Cardiac fibroblast (primary cell): ENCODE measurements around the gene PPP1R10.

Experiments used
- DNase-seq, 2 donors: peaks; one replicate each; pipeline versions ENCODE4 v3.0.0 to v3.0.0-alpha.2; 2010; ENCODE audit warnings: low read depth in 2 of 2
- H3K4me3 ChIP-seq, 2 donors: replicated peaks in 1 of 2; 1 replicate in 1 of 2; 2 replicates in 1 of 2; pipeline ENCODE4 v1.5.1; 2011; ENCODE audit warnings: low read depth in 2 of 2, low read length in 2 of 2, mild to moderate bottlenecking in 2 of 2, moderate library complexity in 1 of 2
- CTCF ChIP-seq: IDR thresholded peaks from one replicate; pipeline ENCODE4 v1.5.1; 2011; ENCODE audit warnings: low read depth, mild to moderate bottlenecking, low read length, inconsistent platforms

Gene PPP1R10

GRCh38 chr6:30643656-30644055, 26.6 kb upstream of the PPP1R10 start:
- no peak overlapping the region for H3K4me3 ChIP-seq
- TF ChIP-seq CTCF = no peak
- DNase-seq = peak in 1 of 2 donors; percentile 47

GRCh38 chr6:30641048-30641447, 24.0 kb upstream of the PPP1R10 start:
- no peak for TF ChIP-seq CTCF
- DNase-seq = no peak
- no peak overlapping the region for H3K4me3 ChIP-seq

- no peak for TF ChIP-seq CTCF
- DNase-seq = no peak
- no peak overlapping the region for H3K4me3 ChIP-seq
These were observed 23.4 kb upstream of the PPP1R10 start for GRCh38 chr6:30640481-30640880.

- no peak overlapping the region for H3K4me3 ChIP-seq
- TF ChIP-seq CTCF = no peak
- no peak for DNase-seq
These were observed 18.8 kb upstream of the PPP1R10 start for GRCh38 chr6:30635834-30636233.

- peak; percentile 46 for TF ChIP-seq CTCF
- H3K4me3 ChIP-seq = peak within 1 kb of the TSS; percentile 69 to 79
- peak; percentile 75 to 79 for DNase-seq
These were observed 9.7 kb upstream of the PPP1R10 start, which contains the start of gene ATAT1 for GRCh38 chr6:30626484-30627366. Gene ATAT1, plus strand, starts transcription at chr6:30626874.

- H3K4me3 ChIP-seq = no peak overlapping the region
- no peak for TF ChIP-seq CTCF
- DNase-seq = no peak
These were observed 8.5 kb upstream of the PPP1R10 start for GRCh38 chr6:30625511-30625910.

- no peak for DNase-seq
- no peak overlapping the region for H3K4me3 ChIP-seq
- TF ChIP-seq CTCF = no peak
These were observed 2.5 kb upstream of the PPP1R10 start for GRCh38 chr6:30619561-30619960.
